OCI-LY3 (cell line): ENCODE measurements around the gene DLX4.

Experiments
- H2AFZ ChIP-seq: fragments of 200-600, 300-600 bp; shearing (Covaris generic); 2 replicates; pipeline ENCODE4 v1.6.0; 2014; ENCODE audit warnings: antibody characterized with exemption, low read depth, low read length
- H3K27ac ChIP-seq: fragments of 200-600, 300-600 bp; sonication (generic); 2 replicates; pipeline ENCODE4 v1.5.1; 2014; ENCODE audit warnings: mild to moderate bottlenecking, low read length, moderate library complexity, mixed read lengths
- H3K27me3 ChIP-seq: fragments of 200-600, 300-600 bp; sonication (generic); 2 replicates; pipeline ENCODE4 v1.6.1; 2014; ENCODE audit warnings: low read depth, low read length, mixed read lengths
- H3K36me3 ChIP-seq: fragments of 200-600, 300-600 bp; sonication (generic); replicated peaks from 2 replicates; pipeline ENCODE3; 2014; ENCODE audit warnings: low read depth, low read length, mixed read lengths
- H3K4me1 ChIP-seq: fragments of 300-600, 200-600 bp; sonication (generic); 2 replicates; pipeline ENCODE4 v1.6.1; 2014; ENCODE audit warnings: low read length, mixed read lengths
- H3K4me2 ChIP-seq: fragments of 200-600, 300-600 bp; sonication (generic); 2 replicates; pipeline ENCODE4 v1.6.1; 2014; ENCODE audit warnings: low read length, mixed read lengths
- H3K4me3 ChIP-seq: fragments of 300-600, 200-600 bp; sonication (generic); 2 replicates; pipeline ENCODE4 v1.5.1; 2014; ENCODE audit warnings: antibody characterized with exemption, mild to moderate bottlenecking, low read length, moderate library complexity
- H3K79me2 ChIP-seq: fragments of 300-600, 200-600 bp; shearing (Covaris generic); 2 replicates; pipeline ENCODE4 v1.6.1; 2014; ENCODE audit warnings: mild to moderate bottlenecking, low read length, mixed read lengths
- H3K9ac ChIP-seq: fragments of 300-600, 200-600 bp; shearing (Covaris generic); 2 replicates; pipeline ENCODE4 v1.6.0; 2014; ENCODE audit warnings: mild to moderate bottlenecking, low read length, moderate library complexity
- H3K9me3 ChIP-seq: fragments of 200-600, 300-600 bp; shearing (Covaris generic); 2 replicates; pipeline ENCODE4 v1.6.1; 2014; ENCODE audit warnings: low read length, mixed read lengths; ENCODE audit not compliant: insufficient read depth
- H4K20me1 ChIP-seq: fragments of 200-600, 300-600 bp; sonication (generic); 2 replicates; pipeline ENCODE4 v1.6.1; 2016; ENCODE audit warnings: low read length, mixed read lengths; ENCODE audit not compliant: insufficient read depth
- CTCF ChIP-seq: fragments of 200-600, 300-600 bp; sonication (generic); IDR thresholded peaks from 2 replicates; pipeline ENCODE4 v1.5.1; 2014; ENCODE audit warnings: antibody characterized with exemption, low read length, low read depth
- EZH2phosphoT487 ChIP-seq: fragments of 200-600 bp; shearing (Covaris generic); IDR thresholded peaks from 2 replicates; pipeline ENCODE4 v1.6.1; 2018; ENCODE audit warnings: antibody characterized with exemption, mixed run types, low read depth

DLX4 gene

DNA sequence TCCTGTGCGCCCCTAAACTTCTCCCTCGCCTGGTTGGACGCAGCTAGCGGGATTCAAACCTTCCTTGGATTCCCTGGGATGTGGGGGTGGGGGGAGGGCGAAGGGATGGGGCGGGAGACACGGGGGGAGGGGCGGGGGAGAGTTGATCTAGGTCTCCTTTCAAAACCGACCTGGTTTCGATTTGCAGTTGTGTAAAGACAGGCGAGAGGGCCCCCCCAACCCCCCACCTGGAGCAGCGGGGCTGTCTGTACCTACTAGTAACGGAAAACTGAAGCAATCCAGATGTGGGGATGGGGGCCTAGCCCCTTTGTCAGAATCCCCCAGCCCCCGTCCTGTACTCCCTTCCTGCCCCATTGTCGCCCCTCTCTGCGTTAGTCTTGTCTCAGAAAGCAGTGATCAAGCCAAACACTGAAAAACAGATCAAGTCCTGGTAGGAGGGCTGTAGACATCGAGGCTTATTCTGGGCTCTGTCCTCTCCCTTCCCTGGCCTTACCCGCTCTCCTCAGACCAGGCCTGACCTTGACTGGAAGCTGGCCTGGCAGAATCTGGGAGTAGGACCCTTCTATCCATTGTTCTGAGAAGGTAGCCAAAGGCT is 902 bp downstream of the DLX4 start:
- H3K27ac ChIP-seq = no peak overlapping the region
- H3K4me2 ChIP-seq = peak overlapping the region; percentile 92; the same call in 1 of the 2 replicates
- H2AFZ ChIP-seq = no peak overlapping the region

GRCh38 chr17:49970498-49970897 is 1.5 kb downstream of the DLX4 start:
- TF ChIP-seq EZH2phosphoT487 (no peak), CTCF (no peak)
- no peaks in the 10 kb centered on the region for H3K36me3 ChIP-seq
- no peaks in the 10 kb centered on the region for H4K20me1 ChIP-seq
- no peak overlapping the region for H3K4me3 ChIP-seq
- no peak overlapping the region for H3K9ac ChIP-seq
- peaks cover 10% of the 10 kb centered on the region for H3K27me3 ChIP-seq
- no peaks in the 10 kb centered on the region for H3K79me2 ChIP-seq
- peaks cover 6% of the 10 kb centered on the region; the same call in 1 of the 2 replicates for H3K4me1 ChIP-seq
- H2AFZ ChIP-seq = no peak overlapping the region
- H3K9me3 ChIP-seq = no peaks in the 10 kb centered on the region
- no peak overlapping the region for H3K27ac ChIP-seq
- no peak overlapping the region for H3K4me2 ChIP-seq

More for the DNA sequence above, 902 bp downstream of the DLX4 start:
- Histone ChIP-seq H3K9ac (no peak overlapping the region), H3K79me2 (no peaks in the 10 kb centered on the region), H4K20me1 (no peaks in the 10 kb centered on the region), H3K36me3 (no peaks in the 10 kb centered on the region), H3K4me3 (no peak overlapping the region), H3K27me3 (peaks cover 10% of the 10 kb centered on the region), H3K9me3 (no peaks in the 10 kb centered on the region), H3K4me1 (peaks cover 6% of the 10 kb centered on the region; the same call in 1 of the 2 replicates)
- TF ChIP-seq CTCF (no peak), EZH2phosphoT487 (no peak)

DNA sequence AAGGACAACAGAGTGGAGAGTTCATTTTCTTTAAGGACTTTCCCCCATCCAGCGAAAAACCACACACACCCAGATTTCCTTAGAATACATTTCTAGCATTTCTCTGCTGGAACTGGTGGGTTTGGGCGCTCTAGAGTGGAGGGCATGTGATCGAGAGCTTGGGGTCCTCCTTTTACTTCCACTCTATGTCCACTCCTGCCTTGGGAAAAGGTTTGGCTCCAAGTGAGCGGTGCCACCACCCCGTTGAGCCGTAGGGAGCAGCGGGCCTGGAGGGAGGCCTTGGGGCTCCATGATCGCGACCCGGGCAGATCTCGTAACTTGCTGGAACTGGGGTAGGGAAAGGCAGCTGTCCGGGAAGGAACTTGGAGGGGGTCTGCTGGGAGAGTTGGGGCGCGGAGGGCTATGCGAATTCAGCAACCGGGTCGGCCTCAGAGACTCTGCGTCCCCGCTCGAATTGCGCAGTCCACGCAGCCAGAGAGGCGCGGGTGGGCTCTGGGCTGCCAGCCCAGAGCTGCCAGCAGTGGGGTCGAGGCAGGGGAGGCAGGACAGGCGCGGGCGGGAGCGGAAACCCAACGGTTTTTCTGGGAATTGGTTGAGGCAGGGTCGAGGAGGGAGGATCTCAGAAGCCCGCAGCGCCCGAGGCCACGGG is 2.3 kb downstream of the DLX4 start:
- H3K4me1 ChIP-seq = peaks cover 6% of the 10 kb centered on the region; the same call in 1 of the 2 replicates
- H3K36me3 ChIP-seq = no peaks in the 10 kb centered on the region
- H3K27me3 ChIP-seq = peaks cover 7% of the 10 kb centered on the region
- H4K20me1 ChIP-seq = no peaks in the 10 kb centered on the region
- H3K9me3 ChIP-seq = no peaks in the 10 kb centered on the region
- no peak overlapping the region for H3K4me3 ChIP-seq
- TF ChIP-seq CTCF = no peak
- TF ChIP-seq EZH2phosphoT487 = no peak
- no peaks in the 10 kb centered on the region for H3K79me2 ChIP-seq
- no peak overlapping the region for H2AFZ ChIP-seq
- H3K9ac ChIP-seq = no peak overlapping the region
- no peak overlapping the region for H3K4me2 ChIP-seq
- H3K27ac ChIP-seq = no peak overlapping the region

DNA sequence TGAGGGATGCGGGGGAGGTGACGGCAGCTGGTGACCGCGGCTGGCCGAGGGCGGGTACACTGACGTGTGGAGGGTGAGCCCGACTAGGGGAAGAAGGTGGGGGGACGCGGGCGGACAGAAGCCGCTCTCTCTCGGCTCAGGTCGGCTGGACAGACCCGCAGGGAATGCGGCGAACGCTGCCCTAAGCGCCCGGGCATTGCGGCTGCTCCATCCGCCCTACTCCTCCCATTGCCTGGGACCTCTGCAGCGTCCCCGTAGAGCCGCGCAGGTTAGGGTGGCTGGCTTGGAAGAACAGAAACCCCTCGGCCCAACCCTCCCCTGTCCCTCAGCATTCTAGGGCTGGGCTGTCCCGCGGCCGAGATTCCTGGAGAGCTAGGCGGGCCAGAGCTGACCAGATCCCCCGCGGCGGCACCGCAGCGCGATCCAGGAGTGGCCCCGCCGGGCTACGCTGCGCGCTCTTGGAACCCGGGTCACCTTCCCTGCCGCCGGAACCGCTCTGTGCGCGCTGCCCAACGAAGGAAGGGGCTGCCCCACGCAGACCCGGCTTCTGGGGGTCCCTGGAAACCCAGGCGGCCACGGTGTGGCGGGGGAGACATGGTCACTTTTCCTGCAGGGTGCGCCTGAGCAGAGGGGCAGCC is 3.0 kb downstream of the DLX4 start:
- Histone ChIP-seq H3K27ac (no peak overlapping the region), H2AFZ (no peak overlapping the region), H4K20me1 (no peaks in the 10 kb centered on the region), H3K9me3 (no peaks in the 10 kb centered on the region), H3K4me3 (no peak overlapping the region), H3K9ac (no peak overlapping the region), H3K79me2 (no peaks in the 10 kb centered on the region), H3K4me1 (peaks cover 6% of the 10 kb centered on the region; the same call in 1 of the 2 replicates), H3K36me3 (no peaks in the 10 kb centered on the region), H3K27me3 (peaks cover under 1% of the 10 kb centered on the region; the same call in 1 of the 2 replicates), H3K4me2 (no peak overlapping the region)
- TF ChIP-seq EZH2phosphoT487 (no peak), CTCF (no peak)
